ENCODE measurements around the gene CHST13.

Gene CHST13

DNA sequence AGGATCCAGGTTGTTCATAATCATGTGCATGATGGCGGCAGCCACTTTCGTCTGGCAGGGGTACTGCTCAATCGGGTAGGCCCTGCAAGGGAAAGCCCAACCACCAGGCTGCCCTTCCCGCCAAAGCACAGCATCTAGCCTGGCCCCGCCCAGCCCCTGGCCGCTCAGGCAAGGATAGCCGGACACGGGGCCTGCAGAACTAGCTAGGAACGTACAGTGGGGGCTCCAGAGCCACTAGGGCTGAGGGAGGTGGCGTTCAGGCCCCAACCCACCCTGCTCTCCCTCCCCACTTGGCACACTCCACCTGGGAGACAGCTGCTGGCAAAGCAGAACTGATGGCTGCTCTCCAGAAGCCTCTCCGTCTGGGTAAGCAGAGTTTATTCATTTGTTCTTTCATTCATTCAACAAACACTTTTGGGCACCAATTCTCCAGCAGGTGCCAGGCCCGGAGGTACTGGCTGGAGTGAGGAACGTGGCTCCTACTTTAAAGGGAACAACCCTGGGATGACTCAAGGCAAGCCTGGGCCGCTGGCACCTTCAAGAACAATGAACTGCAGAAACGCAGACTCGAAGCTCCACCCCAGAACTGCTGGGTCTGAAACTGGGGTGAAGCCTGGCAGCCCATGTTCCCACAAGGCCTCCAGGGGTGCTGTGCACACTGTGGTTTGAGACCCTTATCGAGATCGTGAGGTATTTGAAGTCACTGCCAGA lies 14.2 kb upstream of the CHST13 start:
- TF ChIP-seq, protein P1, sequence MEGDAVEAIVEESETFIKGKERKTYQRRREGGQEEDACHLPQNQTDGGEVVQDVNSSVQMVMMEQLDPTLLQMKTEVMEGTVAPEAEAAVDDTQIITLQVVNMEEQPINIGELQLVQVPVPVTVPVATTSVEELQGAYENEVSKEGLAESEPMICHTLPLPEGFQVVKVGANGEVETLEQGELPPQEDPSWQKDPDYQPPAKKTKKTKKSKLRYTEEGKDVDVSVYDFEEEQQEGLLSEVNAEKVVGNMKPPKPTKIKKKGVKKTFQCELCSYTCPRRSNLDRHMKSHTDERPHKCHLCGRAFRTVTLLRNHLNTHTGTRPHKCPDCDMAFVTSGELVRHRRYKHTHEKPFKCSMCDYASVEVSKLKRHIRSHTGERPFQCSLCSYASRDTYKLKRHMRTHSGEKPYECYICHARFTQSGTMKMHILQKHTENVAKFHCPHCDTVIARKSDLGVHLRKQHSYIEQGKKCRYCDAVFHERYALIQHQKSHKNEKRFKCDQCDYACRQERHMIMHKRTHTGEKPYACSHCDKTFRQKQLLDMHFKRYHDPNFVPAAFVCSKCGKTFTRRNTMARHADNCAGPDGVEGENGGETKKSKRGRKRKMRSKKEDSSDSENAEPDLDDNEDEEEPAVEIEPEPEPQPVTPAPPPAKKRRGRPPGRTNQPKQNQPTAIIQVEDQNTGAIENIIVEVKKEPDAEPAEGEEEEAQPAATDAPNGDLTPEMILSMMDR (IDR thresholded peaks at IDR 0.05; ENCODE audit: low read depth, low read length): no peak
- H3K9me3 ChIP-seq: no peaks in the 10 kb centered on the region
- no peaks in the 10 kb centered on the region for H3K27me3 ChIP-seq
- no peaks in the 10 kb centered on the region for H3K4me1 ChIP-seq
- DNase-seq: no peak
- no peaks in the 10 kb centered on the region for H3K36me3 ChIP-seq
- no peak overlapping the region for H3K4me3 ChIP-seq (ENCODE audit: low read depth, low read length)

DNA sequence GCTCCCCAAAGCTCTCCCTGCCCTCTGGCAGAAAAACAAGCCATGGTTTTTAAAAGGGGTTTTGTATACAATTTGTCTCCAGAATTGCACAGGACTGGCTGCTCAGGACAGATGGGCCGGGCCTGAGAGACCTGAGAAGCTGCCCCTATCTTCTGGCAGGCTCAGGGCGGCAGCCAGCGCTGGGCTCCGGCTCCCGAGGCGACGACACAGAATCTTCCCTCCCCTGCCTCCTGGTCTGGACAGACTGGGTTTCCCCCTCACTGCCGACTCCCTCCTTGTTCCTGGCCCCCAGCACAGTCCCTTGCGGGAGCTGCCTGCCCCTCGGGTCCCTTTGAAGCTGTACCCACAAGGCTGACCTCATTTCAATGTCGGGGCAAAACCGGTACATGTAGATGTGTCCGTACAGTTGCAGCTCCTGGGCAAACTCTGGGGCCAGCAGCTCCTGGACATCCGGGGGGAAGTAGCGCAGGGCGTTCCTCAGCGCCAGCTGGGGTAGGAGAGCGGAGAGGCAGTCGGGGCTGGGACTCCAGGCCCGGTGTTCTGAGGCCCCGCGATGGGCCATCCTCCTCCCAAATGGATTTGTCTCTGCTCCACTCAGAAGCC lies 13.5 kb upstream of the CHST13 start:
- H3K4me3 ChIP-seq (ENCODE audit: low read depth, low read length): no peak overlapping the region
- no peaks in the 10 kb centered on the region for H3K4me1 ChIP-seq
- DNase-seq: no peak
- no peaks in the 10 kb centered on the region for H3K36me3 ChIP-seq
- H3K9me3 ChIP-seq: no peaks in the 10 kb centered on the region
- H3K27me3 ChIP-seq: no peaks in the 10 kb centered on the region
- TF ChIP-seq, protein P1 (IDR thresholded peaks at IDR 0.05; ENCODE audit: low read depth, low read length): no peak

DNA sequence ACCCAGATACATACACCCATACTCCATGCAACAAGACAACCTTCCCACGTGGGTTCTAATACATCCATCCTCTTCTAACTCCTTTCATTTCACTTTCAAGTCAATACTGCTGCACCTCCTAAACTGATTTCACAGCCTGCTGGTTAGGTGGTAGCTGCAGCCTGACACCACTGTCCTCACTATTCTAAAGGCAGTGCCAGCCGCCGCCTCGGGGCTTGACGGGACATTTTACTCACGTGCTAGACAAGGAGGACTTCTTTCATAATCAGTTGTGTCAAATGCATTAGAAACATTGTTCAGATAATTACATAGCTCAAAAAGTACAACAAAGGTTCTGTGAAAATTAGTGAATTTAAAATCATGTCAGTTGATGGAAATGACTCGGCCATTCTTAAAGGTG lies 12.7 kb upstream of the CHST13 start:
- no peaks in the 10 kb centered on the region for H3K4me1 ChIP-seq
- H3K9me3 ChIP-seq: no peaks in the 10 kb centered on the region
- DNase-seq: peak; percentile 2
- TF ChIP-seq, protein P1 (IDR thresholded peaks at IDR 0.05; ENCODE audit: low read depth, low read length): no peak
- H3K36me3 ChIP-seq: no peaks in the 10 kb centered on the region
- H3K27me3 ChIP-seq: no peaks in the 10 kb centered on the region
- H3K4me3 ChIP-seq (ENCODE audit: low read depth, low read length): no peak overlapping the region

DNA sequence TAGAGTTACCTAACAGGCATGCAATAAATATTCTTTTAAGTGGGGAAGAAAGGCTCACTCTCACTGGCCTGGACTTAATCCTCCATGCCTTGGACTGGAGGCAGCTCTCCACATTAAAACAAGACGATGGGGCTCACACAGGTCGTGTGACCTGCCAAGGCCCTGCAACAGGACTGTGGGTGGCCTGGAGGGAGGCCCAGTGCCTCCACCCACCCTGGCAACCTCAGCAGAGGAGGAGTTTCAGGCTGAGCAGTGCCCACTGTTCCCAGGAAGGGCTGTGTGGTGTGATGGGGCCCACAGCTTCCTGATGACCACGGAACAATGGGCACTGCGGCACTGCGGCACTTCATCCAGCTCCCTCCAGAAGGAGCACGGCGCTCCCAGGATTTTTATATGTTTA lies 11.9 kb upstream of the CHST13 start:
- Histone ChIP-seq H3K9me3 (no peaks in the 10 kb centered on the region), H3K27me3 (no peaks in the 10 kb centered on the region), H3K4me3 (ENCODE audit: low read depth, low read length) (no peak overlapping the region), H3K36me3 (no peaks in the 10 kb centered on the region), H3K4me1 (no peaks in the 10 kb centered on the region)
- DNase-seq: no peak
- TF ChIP-seq, protein P1 (IDR thresholded peaks at IDR 0.05; ENCODE audit: low read depth, low read length): no peak

DNA sequence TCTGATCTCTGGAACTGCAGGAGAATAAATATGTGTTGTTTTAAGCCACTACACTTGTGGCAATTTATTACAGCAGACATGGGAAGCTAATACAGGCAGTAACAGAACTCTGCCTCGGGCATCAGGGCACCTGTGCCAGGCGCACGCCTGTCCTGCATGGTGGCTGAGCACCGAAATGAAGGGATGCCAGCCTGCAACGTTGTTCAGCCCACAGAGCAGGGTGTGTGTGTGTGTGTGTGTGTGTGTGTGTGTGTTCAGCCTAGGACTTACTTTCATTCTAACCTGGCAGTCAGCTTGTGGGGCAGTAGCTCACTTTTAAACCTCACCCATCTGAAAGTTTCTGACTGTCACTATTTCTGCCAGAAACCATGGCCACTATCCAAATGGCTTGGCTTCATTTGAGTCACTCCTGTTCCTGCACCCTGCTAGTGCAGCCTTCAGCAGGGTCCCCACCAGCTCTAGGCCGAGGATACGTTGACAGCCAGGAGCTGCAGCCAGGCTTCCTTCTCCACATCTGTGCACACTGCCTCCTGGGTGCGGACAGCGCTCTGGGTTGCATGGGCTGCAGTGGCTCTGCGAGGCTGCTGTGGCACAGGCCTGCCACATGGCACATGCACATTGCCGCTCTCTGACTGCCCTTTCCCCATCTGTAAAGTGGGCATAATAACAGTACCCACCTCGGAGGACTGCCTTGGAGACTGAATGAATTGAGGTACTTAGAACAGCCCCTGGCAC lies 10.9 kb upstream of the CHST13 start:
- no peak for DNase-seq
- H3K36me3 ChIP-seq: no peaks in the 10 kb centered on the region
- H3K4me1 ChIP-seq: no peaks in the 10 kb centered on the region
- TF ChIP-seq, protein P1 (IDR thresholded peaks at IDR 0.05; ENCODE audit: low read depth, low read length): no peak
- H3K4me3 ChIP-seq (ENCODE audit: low read depth, low read length): no peak overlapping the region
- no peaks in the 10 kb centered on the region for H3K27me3 ChIP-seq
- H3K9me3 ChIP-seq: no peaks in the 10 kb centered on the region

DNA sequence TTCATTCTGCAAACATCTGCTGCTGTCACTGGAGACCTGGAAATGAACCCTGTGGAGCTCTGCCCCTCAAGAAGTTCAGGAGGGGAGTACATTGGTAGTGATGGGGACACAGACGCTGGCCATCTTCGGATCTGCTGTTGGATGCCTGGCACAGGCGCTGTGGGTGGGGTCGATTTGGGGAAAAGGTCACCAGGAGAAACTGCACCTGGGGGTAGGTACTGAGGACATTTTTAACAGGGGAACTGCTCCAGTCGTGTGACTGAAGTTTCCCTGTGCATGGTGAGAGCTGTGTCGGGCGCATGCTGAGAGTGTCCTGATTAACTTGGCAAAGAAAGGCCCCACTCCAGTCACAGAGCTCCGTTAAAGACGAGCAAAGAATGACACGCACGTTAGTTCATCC lies 9.8 kb upstream of the CHST13 start:
- no peaks in the 10 kb centered on the region for H3K36me3 ChIP-seq
- TF ChIP-seq, protein P1 (IDR thresholded peaks at IDR 0.05; ENCODE audit: low read depth, low read length): no peak
- H3K27me3 ChIP-seq: no peaks in the 10 kb centered on the region
- no peaks in the 10 kb centered on the region for H3K4me1 ChIP-seq
- H3K9me3 ChIP-seq: no peaks in the 10 kb centered on the region
- no peak for DNase-seq
- no peak overlapping the region for H3K4me3 ChIP-seq (ENCODE audit: low read depth, low read length)

Measured in BE2C (cell line).